Esophagus squamous epithelium (tissue), 4 donors: ENCODE measurements around the gene CLEC18B.

Experiments used
- POLR2A ChIP-seq, 4 donors: fragments of 450-650 bp; IDR thresholded peaks; one replicate each; pipeline ENCODE4 v1.6.1; 2017; ENCODE audit warnings: antibody characterized with exemption in 4 of 4, mild to moderate bottlenecking in 4 of 4, moderate library complexity in 3 of 4
- TF ChIP-seq, protein P1 (sequence below), 6 experiments: fragments of 450-650 bp in 4 of 6; fragments of 200-600 bp in 2 of 6; sonication (generic) in 2 of 6; IDR thresholded peaks; one replicate each; pipeline ENCODE4 v1.5.1; 2016 to 2019; ENCODE audit warnings: antibody characterized with exemption in 6 of 6, mild to moderate bottlenecking in 4 of 6, moderate library complexity in 4 of 6

DNA sequence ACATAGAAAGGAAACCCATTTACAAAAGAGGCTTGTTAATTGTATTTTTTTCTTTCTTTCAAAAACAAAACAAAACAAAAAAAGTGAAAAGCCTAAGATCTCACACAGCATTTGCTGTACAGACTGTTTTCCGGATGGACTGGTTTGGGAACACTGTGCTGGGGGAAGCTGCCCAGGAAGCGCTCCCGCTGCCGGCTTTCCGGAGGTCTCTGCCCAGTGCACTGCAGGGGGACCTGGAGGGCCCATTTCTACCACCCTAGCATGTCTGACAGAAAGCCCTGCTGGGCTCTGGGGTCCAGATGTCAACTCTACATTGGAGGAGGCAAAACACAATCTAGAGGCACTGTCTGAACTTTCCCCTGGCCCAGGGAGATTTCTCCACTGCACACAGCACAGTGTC, 26.3 kb upstream of the CLEC18B start:
- TF ChIP-seq, protein P1, sequence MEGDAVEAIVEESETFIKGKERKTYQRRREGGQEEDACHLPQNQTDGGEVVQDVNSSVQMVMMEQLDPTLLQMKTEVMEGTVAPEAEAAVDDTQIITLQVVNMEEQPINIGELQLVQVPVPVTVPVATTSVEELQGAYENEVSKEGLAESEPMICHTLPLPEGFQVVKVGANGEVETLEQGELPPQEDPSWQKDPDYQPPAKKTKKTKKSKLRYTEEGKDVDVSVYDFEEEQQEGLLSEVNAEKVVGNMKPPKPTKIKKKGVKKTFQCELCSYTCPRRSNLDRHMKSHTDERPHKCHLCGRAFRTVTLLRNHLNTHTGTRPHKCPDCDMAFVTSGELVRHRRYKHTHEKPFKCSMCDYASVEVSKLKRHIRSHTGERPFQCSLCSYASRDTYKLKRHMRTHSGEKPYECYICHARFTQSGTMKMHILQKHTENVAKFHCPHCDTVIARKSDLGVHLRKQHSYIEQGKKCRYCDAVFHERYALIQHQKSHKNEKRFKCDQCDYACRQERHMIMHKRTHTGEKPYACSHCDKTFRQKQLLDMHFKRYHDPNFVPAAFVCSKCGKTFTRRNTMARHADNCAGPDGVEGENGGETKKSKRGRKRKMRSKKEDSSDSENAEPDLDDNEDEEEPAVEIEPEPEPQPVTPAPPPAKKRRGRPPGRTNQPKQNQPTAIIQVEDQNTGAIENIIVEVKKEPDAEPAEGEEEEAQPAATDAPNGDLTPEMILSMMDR (IDR thresholded peaks at IDR 0.05): no peak
- TF ChIP-seq POLR2A (IDR thresholded peaks at IDR 0.05): no peak
